HepG2 (cell line): ENCODE results near the gene NEDD4L. TPM values are rescaled to one million over a fixed set of nuclear protein-coding genes. Genes with fewer than 3 reads are reported as not detected.
A peak's percentile ranks its signal among the peaks of the same experiment; 100 is the strongest.

Experiments
- CENPT ChIP-seq: sonication (generic); formaldehyde crosslinking; IDR thresholded peaks from 2 replicates; pipeline ENCODE4 v1.8.0; 2022; ENCODE audit warnings: low read depth, mild to moderate bottlenecking, moderate library complexity, missing genetic modification reagents
- FOXA3 ChIP-seq: IDR thresholded peaks from 2 replicates; pipeline ENCODE4 v1.6.1; 2016; ENCODE audit warnings: missing genetic modification reagents, missing compliant biosample characterization
- FOXM1 ChIP-seq: sonication (generic); formaldehyde crosslinking; IDR thresholded peaks from 2 replicates; pipeline ENCODE4 v1.5.0; 2020; ENCODE audit warnings: missing genetic modification reagents
- HNF4G ChIP-seq, 2 experiments: sonication (generic) in 1 of 2; formaldehyde crosslinking in 1 of 2; IDR thresholded peaks; 2 replicates each; pipeline versions ENCODE4 v1.4.0 to v1.6.1; 2011 to 2020; ENCODE audit warnings: borderline replicate concordance in 2 of 2, low read depth in 2 of 2, mild to moderate bottlenecking in 2 of 2, low read length in 1 of 2, missing genetic modification reagents in 1 of 2, moderate library complexity in 1 of 2
- ISX ChIP-seq: sonication (generic); formaldehyde crosslinking; conservative IDR thresholded peaks from 2 replicates; pipeline ENCODE4 v1.5.0; 2020; ENCODE audit warnings: missing genetic modification reagents
- KDM5B ChIP-seq: sonication (generic); formaldehyde crosslinking; IDR thresholded peaks from 2 replicates; pipeline ENCODE4 v1.4.0; 2020; ENCODE audit warnings: missing genetic modification reagents, mild to moderate bottlenecking, borderline replicate concordance
- MAFK ChIP-seq, 2 experiments: IDR thresholded peaks in 1 of 2; conservative IDR thresholded peaks in 1 of 2; 2 replicates each; pipeline ENCODE4 v1.6.1; 2011; ENCODE audit warnings: improper control_type of control experiment in 2 of 2, low read length in 2 of 2
- SMAD9 ChIP-seq: sonication (generic); formaldehyde crosslinking; IDR thresholded peaks from 2 replicates; pipeline ENCODE4 v1.5.1; 2020; ENCODE audit warnings: mild to moderate bottlenecking, missing genetic modification reagents
- TARDBP ChIP-seq: sonication (generic); formaldehyde crosslinking; IDR thresholded peaks from 2 replicates; pipeline ENCODE4 v1.8.0; 2022; ENCODE audit warnings: mild to moderate bottlenecking, missing genetic modification reagents
- ZNF12 ChIP-seq: sonication (generic); formaldehyde crosslinking; IDR thresholded peaks from 2 replicates; pipeline ENCODE4 v1.5.0; 2020; ENCODE audit warnings: missing genetic modification reagents
- ZNF138 ChIP-seq: sonication (generic); formaldehyde crosslinking; IDR thresholded peaks from 2 replicates; pipeline ENCODE4 v1.5.0; 2020; ENCODE audit warnings: mild to moderate bottlenecking, low read depth, missing genetic modification reagents
- ZNF329 ChIP-seq: sonication (generic); formaldehyde crosslinking; IDR thresholded peaks from 2 replicates; pipeline ENCODE4 v1.9.0; 2021; ENCODE audit warnings: low read depth, mild to moderate bottlenecking, missing genetic modification reagents
- ZNF547 ChIP-seq: sonication (generic); formaldehyde crosslinking; IDR thresholded peaks from 2 replicates; pipeline ENCODE4 v1.5.1; 2020; ENCODE audit warnings: mild to moderate bottlenecking, missing genetic modification reagents
- ZNF780A ChIP-seq: sonication (generic); formaldehyde crosslinking; IDR thresholded peaks from 2 replicates; pipeline ENCODE4 v1.8.0; 2022; ENCODE audit warnings: mild to moderate bottlenecking, missing genetic modification reagents, moderate library complexity
- ZSCAN9 ChIP-seq: IDR thresholded peaks from 2 replicates; pipeline ENCODE4 v1.6.1; 2016; ENCODE audit warnings: borderline replicate concordance
- polyA plus RNA-seq, 8 experiments: library from polyadenylated mRNA; depleted of rRNA in 3 of 8; stranded (reverse) in 7 of 8; unstranded in 1 of 8; fragments of >200 nt; fragmentation: Illumina TruSeq in 4 of 8; extraction: Trizol in 4 of 8; gene quantifications; 2 replicates each; pipeline versions ENCODE4 v1.2.1 to v1.2.3, GENCODE V29; 2011 to 2016; ENCODE audit warnings: low read depth in 4 of 8, missing spikeins in 1 of 8, mixed read lengths in 1 of 8; ENCODE audit not compliant: insufficient read depth in 1 of 8
- total RNA-seq, 5 experiments: library from RNA; depleted of rRNA; stranded (reverse); fragments of >200 nt; fragmentation: Illumina TruSeq; extraction: Trizol; gene quantifications; 2 replicates each; pipeline ENCODE4 v1.2.3, GENCODE V29; 2016; ENCODE audit warnings: low read depth in 1 of 5
- TF ChIP-seq, protein P1 (sequence below): sonication (generic); formaldehyde crosslinking; IDR thresholded peaks from 2 replicates; pipeline ENCODE4 v1.8.0; 2022; ENCODE audit warnings: mild to moderate bottlenecking, missing genetic modification reagents, moderate library complexity
- TF ChIP-seq, protein P2 (sequence below): fragments of 450-650 bp; IDR thresholded peaks from 2 replicates; pipeline ENCODE4 v1.6.1; 2017
- TF ChIP-seq, protein P3 (sequence below): sonication (generic); formaldehyde crosslinking; IDR thresholded peaks from 2 replicates; pipeline ENCODE4 v1.4.0; 2020; ENCODE audit warnings: mild to moderate bottlenecking, low read depth, missing genetic modification reagents
- TF ChIP-seq, protein P4 (sequence below): sonication (generic); formaldehyde crosslinking; IDR thresholded peaks from 2 replicates; pipeline ENCODE4 v1.4.0; 2020; ENCODE audit warnings: mild to moderate bottlenecking, missing genetic modification reagents
- TF ChIP-seq, protein P5 (sequence below): sonication (generic); formaldehyde crosslinking; IDR thresholded peaks from 2 replicates; pipeline ENCODE4 v1.4.0; 2020; ENCODE audit warnings: missing genetic modification reagents, borderline replicate concordance

Gene NEDD4L
- total and polyA plus RNA-seq, 2 of the 13 experiments (the other 11 are each of a cell fraction or from before 2014, with no cell fraction given) = 168 to 390 TPM

DNA sequence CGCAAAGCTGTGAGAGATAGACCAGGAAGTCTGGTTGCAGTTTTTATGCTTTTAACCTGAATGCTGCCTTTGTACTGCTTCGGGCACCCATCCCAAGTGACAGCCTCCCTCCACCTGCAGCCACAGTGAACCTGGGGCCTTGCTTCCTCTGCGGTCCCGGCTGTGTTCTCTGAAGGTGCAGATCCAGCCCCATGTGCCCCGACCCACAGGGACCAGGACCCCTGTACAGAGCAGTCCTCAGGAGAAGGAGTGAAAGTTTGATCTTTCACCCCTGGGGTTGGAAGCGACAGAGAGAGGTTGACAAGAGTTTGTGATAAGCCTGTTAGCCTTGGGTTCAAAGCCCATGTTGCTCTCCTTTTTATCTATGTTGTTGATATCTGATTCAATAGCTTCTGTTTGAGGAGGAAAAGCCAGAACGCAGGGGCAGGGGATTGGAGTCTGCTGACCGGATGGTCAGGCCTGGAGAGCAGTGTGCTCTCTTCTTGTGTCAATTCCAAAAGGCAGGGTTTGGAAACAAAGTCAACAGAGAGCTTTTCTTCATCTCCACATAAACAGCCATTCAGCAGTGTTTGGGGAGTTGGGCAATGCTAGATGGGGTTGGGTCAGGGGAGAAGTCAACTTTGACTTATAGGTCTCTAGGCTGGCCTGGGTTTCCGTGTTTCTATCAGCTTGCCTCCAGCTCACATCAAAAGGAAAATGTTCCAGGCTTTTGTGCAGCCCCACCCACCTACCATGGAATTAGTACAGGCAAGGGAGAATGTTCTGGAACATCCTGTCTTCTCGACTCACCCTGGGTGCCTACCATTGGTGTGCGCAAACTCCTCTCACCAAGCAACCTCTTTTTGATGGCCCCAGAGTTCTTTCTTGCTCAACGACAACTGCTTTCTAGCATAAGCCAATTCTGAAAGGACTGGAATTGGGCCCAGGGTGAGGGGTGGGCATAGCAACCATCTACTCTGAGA lies 369.9 kb downstream of the NEDD4L start (continued):
- TF ChIP-seq, protein P1, sequence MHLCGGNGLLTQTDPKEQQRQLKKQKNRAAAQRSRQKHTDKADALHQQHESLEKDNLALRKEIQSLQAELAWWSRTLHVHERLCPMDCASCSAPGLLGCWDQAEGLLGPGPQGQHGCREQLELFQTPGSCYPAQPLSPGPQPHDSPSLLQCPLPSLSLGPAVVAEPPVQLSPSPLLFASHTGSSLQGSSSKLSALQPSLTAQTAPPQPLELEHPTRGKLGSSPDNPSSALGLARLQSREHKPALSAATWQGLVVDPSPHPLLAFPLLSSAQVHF (CRISPR knock-in tag) = peak; percentile 82; the same call in 1 of the 2 replicates
- TF ChIP-seq CENPT (0 out of 2 replicates have a peak, but pooled peaks have one; percentile 55), ZNF12 (CRISPR knock-in tag) (no peak; the same call in none of the 2 replicates), TARDBP (CRISPR knock-in tag) (peak; percentile 87), ZNF329 (CRISPR knock-in tag) (no peak; the same call in 1 of the 2 replicates), ZNF547 (no peak), ISX (CRISPR knock-in tag) (no peak), HNF4G (IDR thresholded peaks at IDR 0.05; ENCODE audit: borderline replicate concordance, low read depth, low read length) (peak; percentile 99), HNF4G (CRISPR knock-in tag; IDR thresholded peaks at IDR 0.05; ENCODE audit: borderline replicate concordance, low read depth) (peak; percentile 97; the same call in 1 of the 2 replicates), FOXA3 (peak; percentile 99), SMAD9 (no peak), ZSCAN9 (CRISPR knock-in tag) (peak; percentile 96), ZNF780A (CRISPR knock-in tag) (no peak), FOXM1 (CRISPR knock-in tag) (0 out of 2 replicates have a peak, but pooled peaks have one; percentile 52), KDM5B (peak; percentile 60), ZNF138 (CRISPR knock-in tag) (no peak), MAFK (conservative IDR thresholded peaks at IDR 0.05 in 1 of 2, IDR thresholded peaks at IDR 0.05 in 1 of 2; ENCODE audit: low read length in 2 of 2) (peak; percentile 21 to 38; a peak in 1 of 4 replicates)
- TF ChIP-seq, protein P2, sequence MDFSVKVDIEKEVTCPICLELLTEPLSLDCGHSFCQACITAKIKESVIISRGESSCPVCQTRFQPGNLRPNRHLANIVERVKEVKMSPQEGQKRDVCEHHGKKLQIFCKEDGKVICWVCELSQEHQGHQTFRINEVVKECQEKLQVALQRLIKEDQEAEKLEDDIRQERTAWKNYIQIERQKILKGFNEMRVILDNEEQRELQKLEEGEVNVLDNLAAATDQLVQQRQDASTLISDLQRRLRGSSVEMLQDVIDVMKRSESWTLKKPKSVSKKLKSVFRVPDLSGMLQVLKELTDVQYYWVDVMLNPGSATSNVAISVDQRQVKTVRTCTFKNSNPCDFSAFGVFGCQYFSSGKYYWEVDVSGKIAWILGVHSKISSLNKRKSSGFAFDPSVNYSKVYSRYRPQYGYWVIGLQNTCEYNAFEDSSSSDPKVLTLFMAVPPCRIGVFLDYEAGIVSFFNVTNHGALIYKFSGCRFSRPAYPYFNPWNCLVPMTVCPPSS = no peak
- TF ChIP-seq, protein P3, sequence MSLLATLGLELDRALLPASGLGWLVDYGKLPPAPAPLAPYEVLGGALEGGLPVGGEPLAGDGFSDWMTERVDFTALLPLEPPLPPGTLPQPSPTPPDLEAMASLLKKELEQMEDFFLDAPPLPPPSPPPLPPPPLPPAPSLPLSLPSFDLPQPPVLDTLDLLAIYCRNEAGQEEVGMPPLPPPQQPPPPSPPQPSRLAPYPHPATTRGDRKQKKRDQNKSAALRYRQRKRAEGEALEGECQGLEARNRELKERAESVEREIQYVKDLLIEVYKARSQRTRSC (CRISPR knock-in tag) = no peak
- TF ChIP-seq, protein P4, sequence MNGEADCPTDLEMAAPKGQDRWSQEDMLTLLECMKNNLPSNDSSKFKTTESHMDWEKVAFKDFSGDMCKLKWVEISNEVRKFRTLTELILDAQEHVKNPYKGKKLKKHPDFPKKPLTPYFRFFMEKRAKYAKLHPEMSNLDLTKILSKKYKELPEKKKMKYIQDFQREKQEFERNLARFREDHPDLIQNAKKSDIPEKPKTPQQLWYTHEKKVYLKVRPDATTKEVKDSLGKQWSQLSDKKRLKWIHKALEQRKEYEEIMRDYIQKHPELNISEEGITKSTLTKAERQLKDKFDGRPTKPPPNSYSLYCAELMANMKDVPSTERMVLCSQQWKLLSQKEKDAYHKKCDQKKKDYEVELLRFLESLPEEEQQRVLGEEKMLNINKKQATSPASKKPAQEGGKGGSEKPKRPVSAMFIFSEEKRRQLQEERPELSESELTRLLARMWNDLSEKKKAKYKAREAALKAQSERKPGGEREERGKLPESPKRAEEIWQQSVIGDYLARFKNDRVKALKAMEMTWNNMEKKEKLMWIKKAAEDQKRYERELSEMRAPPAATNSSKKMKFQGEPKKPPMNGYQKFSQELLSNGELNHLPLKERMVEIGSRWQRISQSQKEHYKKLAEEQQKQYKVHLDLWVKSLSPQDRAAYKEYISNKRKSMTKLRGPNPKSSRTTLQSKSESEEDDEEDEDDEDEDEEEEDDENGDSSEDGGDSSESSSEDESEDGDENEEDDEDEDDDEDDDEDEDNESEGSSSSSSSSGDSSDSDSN (CRISPR knock-in tag) = peak; percentile 79
- TF ChIP-seq, protein P5, sequence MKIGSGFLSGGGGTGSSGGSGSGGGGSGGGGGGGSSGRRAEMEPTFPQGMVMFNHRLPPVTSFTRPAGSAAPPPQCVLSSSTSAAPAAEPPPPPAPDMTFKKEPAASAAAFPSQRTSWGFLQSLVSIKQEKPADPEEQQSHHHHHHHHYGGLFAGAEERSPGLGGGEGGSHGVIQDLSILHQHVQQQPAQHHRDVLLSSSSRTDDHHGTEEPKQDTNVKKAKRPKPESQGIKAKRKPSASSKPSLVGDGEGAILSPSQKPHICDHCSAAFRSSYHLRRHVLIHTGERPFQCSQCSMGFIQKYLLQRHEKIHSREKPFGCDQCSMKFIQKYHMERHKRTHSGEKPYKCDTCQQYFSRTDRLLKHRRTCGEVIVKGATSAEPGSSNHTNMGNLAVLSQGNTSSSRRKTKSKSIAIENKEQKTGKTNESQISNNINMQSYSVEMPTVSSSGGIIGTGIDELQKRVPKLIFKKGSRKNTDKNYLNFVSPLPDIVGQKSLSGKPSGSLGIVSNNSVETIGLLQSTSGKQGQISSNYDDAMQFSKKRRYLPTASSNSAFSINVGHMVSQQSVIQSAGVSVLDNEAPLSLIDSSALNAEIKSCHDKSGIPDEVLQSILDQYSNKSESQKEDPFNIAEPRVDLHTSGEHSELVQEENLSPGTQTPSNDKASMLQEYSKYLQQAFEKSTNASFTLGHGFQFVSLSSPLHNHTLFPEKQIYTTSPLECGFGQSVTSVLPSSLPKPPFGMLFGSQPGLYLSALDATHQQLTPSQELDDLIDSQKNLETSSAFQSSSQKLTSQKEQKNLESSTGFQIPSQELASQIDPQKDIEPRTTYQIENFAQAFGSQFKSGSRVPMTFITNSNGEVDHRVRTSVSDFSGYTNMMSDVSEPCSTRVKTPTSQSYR (CRISPR knock-in tag) = peak; percentile 72
